GM20000 (cell line): ENCODE results near the gene STC2.

Experiments
- DNase-seq: peaks from one replicate; pipeline ENCODE4 v3.0.0; 2012; ENCODE audit warnings: low spot score
- CTCF ChIP-seq: IDR thresholded peaks from 2 replicates; pipeline ENCODE4 v1.5.1; 2012; ENCODE audit warnings: mild to moderate bottlenecking, control low read depth; ENCODE audit errors: extremely low read depth, missing control alignments

STC2 gene

GRCh38 chr5:173310861-173311785 lies 17.1 kb downstream of the STC2 start:
- DNase-seq: no peak
- TF ChIP-seq CTCF: no peak

GRCh38 chr5:173310218-173310769 lies 17.9 kb downstream of the STC2 start:
- DNase-seq: no peak
- TF ChIP-seq CTCF: no peak

- TF ChIP-seq CTCF: no peak
- no peak for DNase-seq
Observed at GRCh38 chr5:173309731-173310130, 18.5 kb downstream of the STC2 start.

GRCh38 chr5:173308226-173308625 lies 20.0 kb downstream of the STC2 start:
- no peak for DNase-seq
- no peak for TF ChIP-seq CTCF

GRCh38 chr5:173307695-173308094 lies 20.5 kb downstream of the STC2 start:
- no peak for TF ChIP-seq CTCF
- DNase-seq: no peak

GRCh38 chr5:173306695-173307094 lies 21.5 kb downstream of the STC2 start:
- no peak for TF ChIP-seq CTCF
- DNase-seq: no peak

- no peak for DNase-seq
- TF ChIP-seq CTCF: no peak
Observed at GRCh38 chr5:173304591-173304988, 23.6 kb downstream of the STC2 start.
